MG63 (cell line): Measurements from ENCODE around the gene TBC1D9B. TPM values are rescaled to one million over a fixed set of nuclear protein-coding genes. Genes with fewer than 3 reads are reported as not detected.
"Not testable (repeated sequence)": the region's sequence is repeated elsewhere in the genome, so short reads cannot be mapped to it uniquely, and the experiment has no call there.

Source experiments
- DNase-seq: peaks from one replicate; pipeline ENCODE4 v3.0.0-alpha.2; 2020
- H3K27me3 ChIP-seq: fragments of 250-450 bp; sonication (Bioruptor Pico); 2 replicates; pipeline ENCODE4 v1.5.1; 2020; ENCODE audit warnings: mild to moderate bottlenecking, moderate library complexity
- H3K36me3 ChIP-seq: fragments of 250-450 bp; sonication (Bioruptor Pico); 2 replicates; pipeline ENCODE4 v1.5.1; 2020; ENCODE audit warnings: mild to moderate bottlenecking, moderate library complexity
- H3K4me3 ChIP-seq: fragments of 250-450 bp; sonication (Bioruptor Pico); 2 replicates; pipeline ENCODE4 v1.5.1; 2020; ENCODE audit warnings: mild to moderate bottlenecking, moderate library complexity
- H3K9me3 ChIP-seq: fragments of 250-450 bp; sonication (Bioruptor Pico); 2 replicates; pipeline ENCODE4 v1.5.1; 2020; ENCODE audit warnings: mild to moderate bottlenecking, moderate library complexity
- total RNA-seq: library from RNA; depleted of rRNA; stranded (reverse); fragments of >200 nt; shearing (Covaris generic); gene quantifications from 2 replicates; pipeline ENCODE4 v1.2.3, GENCODE V29; 2014; ENCODE audit warnings: low replicate concordance

Gene TBC1D9B
- total RNA-seq, 1 experiment from 2014 or later: 101 TPM

DNA sequence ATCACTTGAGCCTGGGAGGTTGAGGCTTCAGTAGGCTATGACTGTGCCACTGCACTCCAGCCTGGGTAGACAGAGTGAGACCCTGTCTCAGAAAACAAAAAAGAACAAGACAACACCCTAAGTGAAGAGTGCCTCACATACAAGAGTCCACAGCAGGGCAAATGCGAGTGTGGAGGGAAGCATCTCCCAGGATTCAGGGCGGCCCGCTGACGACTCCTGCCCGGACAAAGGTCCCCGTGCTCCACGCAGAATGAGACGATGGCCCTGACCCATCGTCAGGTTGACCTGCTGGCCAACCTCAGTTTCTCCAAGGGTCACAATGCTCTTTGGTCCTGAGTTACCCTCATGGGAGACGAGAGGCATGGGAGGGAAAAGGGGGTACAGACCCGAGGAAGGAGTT is 67.4 kb downstream of the TBC1D9B start:
- no peak for DNase-seq
- H3K4me3 ChIP-seq: no peak overlapping the region
- H3K9me3 ChIP-seq: peaks cover 7% of the 10 kb centered on the region
- no peaks in the 10 kb centered on the region for H3K27me3 ChIP-seq
- H3K36me3 ChIP-seq: peaks cover 56% of the 10 kb centered on the region

GRCh38 chr5:179839328-179840256 is 68.1 kb downstream of the TBC1D9B start:
- H3K36me3 ChIP-seq: peaks cover 56% of the 10 kb centered on the region

DNA sequence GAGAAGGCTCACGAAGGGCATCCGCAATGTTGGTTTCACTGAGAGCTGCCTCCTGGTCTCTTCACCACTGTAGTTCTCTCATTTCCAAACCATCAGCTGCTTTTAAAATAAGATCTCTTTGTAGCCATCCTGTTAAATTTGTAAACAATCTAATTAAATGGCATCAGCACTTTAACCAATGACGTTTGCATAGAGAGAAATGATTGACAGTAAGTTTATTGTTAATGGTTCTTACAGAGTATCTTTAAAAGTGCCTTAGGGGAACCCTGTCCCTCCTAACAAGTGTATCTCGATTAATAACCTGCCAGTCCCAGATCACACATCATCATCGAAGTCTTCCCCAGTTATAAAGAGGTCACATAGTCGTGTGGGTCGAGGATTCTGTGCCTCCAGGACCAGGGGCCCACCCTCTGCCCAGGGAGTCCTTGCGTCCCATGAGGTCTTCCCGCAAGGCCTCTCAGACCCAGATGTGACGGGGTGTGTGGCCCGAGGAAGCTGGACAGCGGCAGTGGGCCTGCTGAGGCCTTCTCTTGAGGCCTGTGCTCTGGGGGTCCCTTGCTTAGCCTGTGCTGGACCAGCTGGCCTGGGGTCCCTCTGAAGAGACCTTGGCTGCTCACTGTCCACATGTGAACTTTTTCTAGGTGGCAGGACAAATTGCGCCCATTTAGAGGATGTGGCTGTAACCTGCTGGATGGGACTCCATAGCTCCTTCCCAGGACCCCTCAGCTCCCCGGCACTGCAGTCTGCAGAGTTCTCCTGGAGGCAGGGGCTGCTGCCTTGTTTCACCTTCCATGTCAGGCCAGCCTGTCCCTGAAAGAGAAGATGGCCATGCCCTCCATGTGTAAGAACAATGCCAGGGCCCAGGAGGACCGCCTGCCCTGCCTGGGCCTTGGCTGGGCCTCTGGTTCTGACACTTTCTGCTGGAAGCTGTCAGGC is 70.4 kb downstream of the TBC1D9B start:
- no peaks in the 10 kb centered on the region for H3K9me3 ChIP-seq
- H3K27me3 ChIP-seq: no peaks in the 10 kb centered on the region
- H3K36me3 ChIP-seq: peaks cover 72% of the 10 kb centered on the region
- no peak for DNase-seq
- H3K4me3 ChIP-seq: no peak overlapping the region

More at GRCh38 chr5:179839328-179840256, 68.1 kb downstream of the TBC1D9B start:
- DNase-seq: no peak
- peaks cover under 1% of the 10 kb centered on the region for H3K9me3 ChIP-seq
- H3K4me3 ChIP-seq: no peak overlapping the region
- H3K27me3 ChIP-seq: no peaks in the 10 kb centered on the region

DNA sequence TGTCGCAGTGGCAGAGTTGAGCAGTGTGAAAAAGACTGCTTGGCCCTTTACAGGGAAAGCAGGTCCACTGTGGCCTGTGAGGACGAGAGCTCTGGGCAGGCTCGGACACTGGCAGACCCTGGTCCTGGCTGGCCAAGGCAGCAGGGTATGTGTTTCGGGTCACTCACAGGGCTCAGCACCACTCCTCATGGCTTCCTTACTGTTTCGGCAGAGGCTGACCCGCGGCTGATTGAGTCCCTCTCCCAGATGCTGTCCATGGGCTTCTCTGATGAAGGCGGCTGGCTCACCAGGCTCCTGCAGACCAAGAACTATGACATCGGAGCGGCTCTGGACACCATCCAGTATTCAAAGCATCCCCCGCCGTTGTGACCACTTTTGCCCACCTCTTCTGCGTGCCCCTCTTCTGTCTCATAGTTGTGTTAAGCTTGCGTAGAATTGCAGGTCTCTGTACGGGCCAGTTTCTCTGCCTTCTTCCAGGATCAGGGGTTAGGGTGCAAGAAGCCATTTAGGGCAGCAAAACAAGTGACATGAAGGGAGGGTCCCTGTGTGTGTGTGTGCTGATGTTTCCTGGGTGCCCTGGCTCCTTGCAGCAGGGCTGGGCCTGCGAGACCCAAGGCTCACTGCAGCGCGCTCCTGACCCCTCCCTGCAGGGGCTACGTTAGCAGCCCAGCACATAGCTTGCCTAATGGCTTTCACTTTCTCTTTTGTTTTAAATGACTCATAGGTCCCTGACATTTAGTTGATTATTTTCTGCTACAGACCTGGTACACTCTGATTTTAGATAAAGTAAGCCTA is 71.3 kb downstream of the TBC1D9B start:
- no peak for DNase-seq
- Histone ChIP-seq H3K27me3 (no peaks in the 10 kb centered on the region), H3K9me3 (no peaks in the 10 kb centered on the region), H3K4me3 (no peak overlapping the region), H3K36me3 (peaks cover 81% of the 10 kb centered on the region)

GRCh38 chr5:179834871-179835270 is 72.8 kb downstream of the TBC1D9B start:
- not testable (repeated sequence) for H3K27me3 ChIP-seq, DNase-seq
- H3K36me3 ChIP-seq: peaks cover 92% of the 10 kb centered on the region

DNA sequence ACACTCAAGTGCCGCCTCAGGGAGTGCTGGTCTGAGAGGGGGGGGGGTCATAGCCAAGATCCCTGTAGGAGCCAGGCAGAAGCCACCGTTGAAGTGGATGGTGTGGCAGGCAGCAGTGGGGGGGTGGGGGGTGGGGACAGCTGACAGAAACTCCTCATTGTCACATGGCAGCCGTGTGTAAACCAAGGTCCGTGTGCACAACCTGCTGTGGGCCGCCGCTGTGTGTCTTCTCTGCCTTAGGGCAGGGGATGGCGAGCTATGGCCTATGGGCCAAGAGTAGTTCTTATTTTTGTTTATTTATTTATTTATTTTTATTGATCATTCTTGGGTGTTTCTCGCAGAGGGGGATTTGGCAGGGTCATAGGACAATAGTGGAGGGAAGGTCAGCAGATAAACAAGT is 73.6 kb downstream of the TBC1D9B start:
- Histone ChIP-seq H3K9me3 (peaks cover 3% of the 10 kb centered on the region; the same call in 1 of the 2 replicates), H3K4me3 (no peak overlapping the region), H3K27me3 (no peaks in the 10 kb centered on the region), H3K36me3 (peaks cover 94% of the 10 kb centered on the region)
- no peak for DNase-seq

More at GRCh38 chr5:179834871-179835270, 72.8 kb downstream of the TBC1D9B start:
- H3K4me3 ChIP-seq, H3K9me3 ChIP-seq: not testable (repeated sequence)

GRCh38 chr5:179833709-179834070 is 74.0 kb downstream of the TBC1D9B start:
- DNase-seq: no peak
- Histone ChIP-seq H3K9me3 (peaks cover 3% of the 10 kb centered on the region; the same call in 1 of the 2 replicates), H3K4me3 (no peak overlapping the region), H3K27me3 (no peaks in the 10 kb centered on the region), H3K36me3 (peaks cover 96% of the 10 kb centered on the region)

GRCh38 chr5:179833056-179833708 is 74.5 kb downstream of the TBC1D9B start:
- H3K27me3 ChIP-seq: no peaks in the 10 kb centered on the region
- H3K36me3 ChIP-seq: peaks cover 96% of the 10 kb centered on the region
- DNase-seq: no peak
- no peak overlapping the region for H3K4me3 ChIP-seq
- peaks cover 3% of the 10 kb centered on the region; the same call in 1 of the 2 replicates for H3K9me3 ChIP-seq

DNA sequence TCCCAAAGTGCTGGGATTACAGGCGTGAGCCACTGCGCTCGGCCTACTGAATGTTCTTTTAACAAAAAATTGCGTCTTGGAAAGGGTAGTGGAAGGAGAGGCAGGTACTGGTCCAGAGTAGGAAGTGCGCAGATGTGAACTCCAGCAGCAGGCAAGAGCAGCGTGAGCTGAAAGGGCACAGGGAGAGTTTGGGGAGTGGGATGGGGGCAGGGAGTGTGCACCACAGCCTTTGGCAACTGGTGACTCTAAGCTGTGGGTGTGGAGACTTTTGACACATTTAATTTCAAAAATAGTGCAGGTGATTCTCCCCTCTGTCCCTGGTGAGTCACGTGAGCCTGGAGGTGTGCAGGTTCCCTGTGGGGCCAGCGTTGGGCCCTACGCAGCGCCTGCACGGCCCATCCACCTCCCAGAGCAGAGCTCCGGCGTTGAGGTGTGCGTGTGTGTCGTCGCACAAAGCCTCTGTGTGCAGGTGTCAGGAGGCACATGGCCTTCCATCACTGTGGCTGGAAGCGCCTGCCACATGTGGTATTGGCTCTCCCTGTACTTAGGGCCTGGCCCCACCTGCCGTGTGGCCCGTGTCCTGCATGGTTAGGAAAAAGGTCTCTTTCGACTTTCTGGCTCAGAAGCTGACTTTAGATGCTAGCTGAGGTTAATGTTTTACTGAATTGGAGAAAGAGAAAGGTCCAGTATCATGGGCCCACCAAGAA is 75.5 kb downstream of the TBC1D9B start:
- DNase-seq: no peak
- Histone ChIP-seq H3K36me3 (peaks cover 96% of the 10 kb centered on the region), H3K9me3 (peaks cover 3% of the 10 kb centered on the region; the same call in 1 of the 2 replicates), H3K4me3 (no peak overlapping the region), H3K27me3 (no peaks in the 10 kb centered on the region)

DNA sequence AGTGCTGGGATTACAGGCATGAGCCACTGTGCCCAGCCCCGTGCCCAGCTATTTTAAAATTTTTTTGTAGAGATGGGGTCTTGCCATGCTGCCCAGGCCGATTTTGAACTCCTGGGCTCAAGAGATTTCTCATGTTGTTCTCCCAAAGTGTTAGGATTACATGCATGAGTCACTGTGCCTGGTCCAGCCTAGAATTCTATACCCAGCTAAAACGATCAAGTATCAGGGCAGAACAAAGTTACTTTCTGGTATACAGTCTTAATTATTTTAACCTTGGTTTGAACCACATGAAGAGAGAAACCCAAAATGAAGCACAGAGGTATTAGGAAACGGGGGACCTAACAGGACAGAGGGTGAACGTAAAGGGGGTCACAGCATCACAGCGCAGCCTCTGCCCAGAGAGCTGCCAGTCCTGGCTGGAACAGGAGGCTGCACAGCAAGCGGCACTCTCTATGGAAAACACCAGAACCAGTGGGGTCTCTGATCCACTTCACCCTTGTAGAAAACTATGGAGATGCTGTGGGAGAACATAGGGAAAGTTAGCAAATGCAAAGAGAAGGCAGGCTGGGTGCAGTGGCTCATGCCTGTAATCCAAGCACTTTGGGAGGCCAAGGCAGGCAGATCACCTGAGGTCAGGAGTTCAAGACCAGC is 76.8 kb downstream of the TBC1D9B start:
- Histone ChIP-seq H3K27me3 (no peaks in the 10 kb centered on the region), H3K36me3 (peaks cover 96% of the 10 kb centered on the region), H3K4me3 (no peak overlapping the region), H3K9me3 (peaks cover 3% of the 10 kb centered on the region; the same call in 1 of the 2 replicates)
- no peak for DNase-seq

DNA sequence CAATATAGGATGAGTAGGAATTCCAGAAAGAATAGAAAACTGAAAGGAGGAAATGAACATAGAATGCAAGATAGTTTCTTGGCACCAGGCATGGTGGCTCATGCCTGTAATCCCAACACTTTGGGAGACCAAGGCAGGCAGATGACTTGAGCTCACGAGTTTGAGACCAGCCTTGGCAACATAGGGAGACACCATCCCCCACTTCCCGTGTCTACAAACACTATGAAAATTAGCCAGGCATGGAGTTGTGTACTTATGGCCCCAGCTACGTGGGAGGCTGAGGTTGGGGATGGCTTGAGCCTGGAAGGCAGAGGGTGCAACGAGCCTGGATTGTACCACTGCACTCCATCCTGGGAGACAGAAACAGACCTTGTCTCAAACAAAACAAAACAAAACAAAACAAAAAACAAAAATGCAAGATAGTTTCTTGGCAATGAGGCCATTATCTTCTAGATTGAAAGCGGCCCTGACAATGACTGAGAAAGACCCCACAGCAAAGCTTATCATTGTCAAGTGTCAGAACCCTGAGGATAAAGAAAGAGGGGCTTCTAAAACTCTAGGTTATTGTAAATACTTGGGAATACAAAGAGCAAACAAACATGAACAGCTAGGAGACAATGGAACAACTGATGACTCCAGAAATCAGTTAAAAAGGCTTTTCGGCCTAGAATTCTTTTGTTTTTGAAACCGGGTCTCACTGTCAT is 77.8 kb downstream of the TBC1D9B start:
- no peak for DNase-seq
- Histone ChIP-seq H3K4me3 (no peak overlapping the region), H3K27me3 (no peaks in the 10 kb centered on the region), H3K9me3 (peaks cover 3% of the 10 kb centered on the region; the same call in 1 of the 2 replicates), H3K36me3 (peaks cover 99% of the 10 kb centered on the region)

DNA sequence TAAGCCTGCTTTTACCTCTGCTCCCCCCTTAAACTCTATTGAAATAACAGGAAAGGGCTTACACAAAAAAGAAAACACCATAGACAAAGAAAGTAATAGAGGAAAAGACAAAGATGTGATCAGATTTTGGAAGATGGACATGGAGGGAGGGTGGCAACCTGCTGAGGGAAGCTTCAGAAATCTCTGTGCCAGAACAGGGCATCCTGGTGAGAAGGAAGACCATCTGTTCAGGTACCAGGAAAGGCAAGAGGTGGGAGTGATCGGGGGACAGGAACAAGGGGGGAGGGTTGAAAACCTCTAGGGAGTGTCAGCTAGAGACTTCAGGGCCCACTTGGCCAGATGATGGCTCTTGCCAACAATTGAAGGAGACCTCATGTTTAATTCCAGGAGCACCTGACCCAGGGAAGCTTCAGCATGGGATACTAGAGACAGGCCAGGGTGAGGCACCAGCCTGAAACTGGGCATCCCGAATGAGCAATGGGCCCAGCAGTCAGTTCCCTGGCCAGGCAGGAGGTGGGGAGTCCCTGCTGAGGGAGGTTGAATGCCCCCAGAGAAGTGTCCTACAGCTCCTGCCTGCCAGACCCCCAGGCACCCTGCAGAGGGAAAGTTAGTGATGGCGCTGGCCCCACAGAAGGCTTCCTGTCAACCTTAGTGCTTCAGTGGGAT is 78.8 kb downstream of the TBC1D9B start:
- H3K9me3 ChIP-seq: peaks cover 3% of the 10 kb centered on the region; the same call in 1 of the 2 replicates
- no peak overlapping the region for H3K4me3 ChIP-seq
- DNase-seq: no peak
- peaks cover 100% of the 10 kb centered on the region for H3K36me3 ChIP-seq
- no peaks in the 10 kb centered on the region for H3K27me3 ChIP-seq

GRCh38 chr5:179827680-179828079 is 80.0 kb downstream of the TBC1D9B start:
- Histone ChIP-seq H3K9me3 (peaks cover 3% of the 10 kb centered on the region; the same call in 1 of the 2 replicates), H3K36me3 (peaks cover 99% of the 10 kb centered on the region), H3K27me3 (no peaks in the 10 kb centered on the region), H3K4me3 (no peak overlapping the region)
- DNase-seq: peak; percentile 66
